ACC112 (cell line): Measurements from ENCODE around the gene CLSTN2.

ENCODE experiments used
- H2AFZ ChIP-seq: fragments of 200-600 bp; sonication (generic); one replicate; pipeline ENCODE4 v1.6.0; 2017; ENCODE audit warnings: antibody characterized with exemption, low read length; ENCODE audit not compliant: unreplicated experiment
- H3K27ac ChIP-seq: fragments of 200-600 bp; sonication (generic); 2 replicates; pipeline ENCODE4 v1.5.1; 2014; ENCODE audit warnings: low read depth, mild to moderate bottlenecking, antibody characterized with exemption, low read length, moderate library complexity
- H3K27me3 ChIP-seq: fragments of 200-600 bp; sonication (generic); 2 replicates; pipeline ENCODE4 v1.6.1; 2014; ENCODE audit warnings: mild to moderate bottlenecking, antibody characterized with exemption, low read length, moderate library complexity, mixed read lengths; ENCODE audit not compliant: insufficient read depth
- H3K36me3 ChIP-seq: fragments of 200-600 bp; sonication (generic); 2 replicates; pipeline ENCODE4 v1.6.1; 2016; ENCODE audit warnings: mild to moderate bottlenecking, antibody characterized with exemption, low read length, moderate library complexity, mixed read lengths; ENCODE audit not compliant: insufficient read depth
- H3K4me1 ChIP-seq: fragments of 200-600 bp; sonication (generic); one replicate; pipeline ENCODE4 v1.6.1; 2016; ENCODE audit warnings: low read length, mixed read lengths; ENCODE audit not compliant: insufficient read depth, unreplicated experiment, control insufficient read depth
- H3K4me3 ChIP-seq: fragments of 200-600 bp; sonication (generic); 2 replicates; pipeline ENCODE4 v1.5.1; 2014; ENCODE audit warnings: mild to moderate bottlenecking, low read depth, low read length
- H3K79me2 ChIP-seq: fragments of 200-600 bp; sonication (generic); one replicate; pipeline ENCODE4 v1.6.0; 2016; ENCODE audit warnings: low read length; ENCODE audit not compliant: control insufficient read depth, unreplicated experiment, insufficient read depth

Gene CLSTN2

GRCh38 chr3:140579260-140579659 is 644.3 kb downstream of the CLSTN2 start:
- no peaks in the 10 kb centered on the region for H3K4me1 ChIP-seq
- H3K27ac ChIP-seq = no peak overlapping the region
- no peaks in the 10 kb centered on the region for H3K27me3 ChIP-seq
- no peak overlapping the region for H2AFZ ChIP-seq
- H3K4me3 ChIP-seq = no peak overlapping the region
- H3K36me3 ChIP-seq = no peaks in the 10 kb centered on the region
- no peaks in the 10 kb centered on the region for H3K79me2 ChIP-seq

DNA sequence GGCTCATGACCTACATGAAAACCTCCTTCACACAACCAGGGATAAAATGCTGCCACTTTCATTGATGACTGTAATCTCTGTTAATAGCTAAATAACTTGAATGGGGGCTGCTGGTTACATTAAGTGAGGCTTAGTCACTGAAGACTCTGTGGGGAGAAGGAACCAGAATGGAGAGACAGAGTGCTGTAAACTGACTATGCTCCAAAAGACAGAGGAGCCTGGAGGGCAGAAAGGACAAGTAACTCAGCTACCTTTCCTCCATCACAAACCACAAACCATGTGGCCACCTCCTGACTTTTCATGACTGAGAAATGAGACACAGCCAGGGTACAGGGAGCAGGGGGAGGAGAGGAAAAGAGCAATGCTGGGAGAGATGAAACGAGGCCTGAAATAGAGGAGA is 645.8 kb downstream of the CLSTN2 start:
- H2AFZ ChIP-seq = no peak overlapping the region
- H3K4me1 ChIP-seq = no peaks in the 10 kb centered on the region
- H3K27me3 ChIP-seq = no peaks in the 10 kb centered on the region
- no peaks in the 10 kb centered on the region for H3K36me3 ChIP-seq
- H3K27ac ChIP-seq = no peak overlapping the region
- no peak overlapping the region for H3K4me3 ChIP-seq
- no peaks in the 10 kb centered on the region for H3K79me2 ChIP-seq

DNA sequence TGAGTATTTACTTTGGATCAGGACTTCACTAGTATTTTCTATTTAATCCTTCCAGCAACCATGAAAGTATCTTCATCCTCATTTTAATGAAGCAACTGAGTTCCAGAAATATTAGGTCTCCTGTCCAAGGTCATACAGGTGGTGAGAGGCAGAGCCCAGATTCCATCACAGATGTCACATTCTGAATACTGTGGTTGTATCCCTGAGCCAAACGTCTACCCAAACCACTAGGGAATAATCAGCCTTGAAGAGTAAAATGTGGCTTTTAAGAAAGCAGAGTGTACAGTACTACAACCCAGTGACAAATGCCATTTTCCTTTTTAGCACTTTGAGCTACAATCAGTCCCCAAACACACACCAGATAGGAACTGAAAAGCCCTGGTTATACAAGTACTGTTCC is 649.6 kb downstream of the CLSTN2 start:
- H3K27ac ChIP-seq = no peak overlapping the region
- no peaks in the 10 kb centered on the region for H3K36me3 ChIP-seq
- no peaks in the 10 kb centered on the region for H3K4me1 ChIP-seq
- H3K27me3 ChIP-seq = 0 out of 2 replicates have a peak, but pooled peaks cover 3% of the 10 kb centered on the region
- H3K79me2 ChIP-seq = no peaks in the 10 kb centered on the region
- no peak overlapping the region for H3K4me3 ChIP-seq
- no peak overlapping the region for H2AFZ ChIP-seq

DNA sequence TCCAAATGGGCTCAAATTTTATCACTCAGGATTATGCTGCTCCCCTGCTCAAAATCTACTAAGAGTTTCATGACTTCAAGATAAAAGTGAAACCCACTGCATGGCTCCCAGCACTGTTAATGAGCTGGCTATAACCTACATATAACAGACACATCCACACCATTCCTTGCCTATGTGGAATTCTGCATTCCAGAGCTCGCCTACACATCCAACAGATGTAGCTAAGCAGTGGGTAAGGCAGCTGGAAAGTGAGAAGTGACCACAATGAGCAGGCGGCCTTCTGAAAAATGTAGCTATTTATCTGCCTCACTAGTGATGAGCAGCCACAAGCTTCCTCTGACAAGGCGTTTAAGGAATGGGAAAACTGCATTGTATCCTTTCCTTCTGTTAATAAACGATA is 650.8 kb downstream of the CLSTN2 start:
- no peak overlapping the region for H3K27ac ChIP-seq
- no peak overlapping the region for H3K4me3 ChIP-seq
- H3K4me1 ChIP-seq = no peaks in the 10 kb centered on the region

DNA sequence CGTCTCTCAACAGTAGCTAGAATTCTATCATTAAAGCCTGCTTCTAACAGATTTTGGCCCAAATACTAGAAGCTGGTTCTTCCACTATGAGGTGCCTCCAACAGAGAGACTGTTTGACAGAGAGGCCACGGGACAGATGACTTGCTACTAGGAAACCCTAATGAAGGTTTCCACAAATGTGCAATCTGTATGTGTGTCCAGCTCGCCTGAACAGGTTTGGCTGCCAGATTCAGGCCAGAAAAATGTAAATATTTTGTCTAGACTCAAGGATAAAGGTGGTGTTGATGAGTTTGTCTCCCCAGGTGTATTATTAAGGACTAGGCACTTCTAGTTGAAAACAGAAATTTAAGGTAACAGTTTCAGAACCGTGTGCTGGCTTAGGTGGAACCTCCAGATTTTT is 651.3 kb downstream of the CLSTN2 start:
- H3K27me3 ChIP-seq = 0 out of 2 replicates have a peak, but pooled peaks cover 3% of the 10 kb centered on the region
- no peaks in the 10 kb centered on the region for H3K36me3 ChIP-seq
- H2AFZ ChIP-seq = no peak overlapping the region
- H3K79me2 ChIP-seq = no peaks in the 10 kb centered on the region
- H3K27ac ChIP-seq = no peak overlapping the region
- no peaks in the 10 kb centered on the region for H3K4me1 ChIP-seq
- H3K4me3 ChIP-seq = no peak overlapping the region

More for the DNA sequence above, 650.8 kb downstream of the CLSTN2 start:
- H3K36me3 ChIP-seq = no peaks in the 10 kb centered on the region
- H2AFZ ChIP-seq = no peak overlapping the region
- H3K27me3 ChIP-seq = 0 out of 2 replicates have a peak, but pooled peaks cover 3% of the 10 kb centered on the region
- no peaks in the 10 kb centered on the region for H3K79me2 ChIP-seq

GRCh38 chr3:140588558-140588957 is 653.6 kb downstream of the CLSTN2 start:
- Histone ChIP-seq H3K79me2 (no peaks in the 10 kb centered on the region), H3K27me3 (0 out of 2 replicates have a peak, but pooled peaks cover 3% of the 10 kb centered on the region), H3K4me1 (no peaks in the 10 kb centered on the region), H3K4me3 (no peak overlapping the region), H3K27ac (no peak overlapping the region), H3K36me3 (no peaks in the 10 kb centered on the region), H2AFZ (no peak overlapping the region)

- H3K27me3 ChIP-seq = 0 out of 2 replicates have a peak, but pooled peaks cover under 1% of the 10 kb centered on the region
- H3K27ac ChIP-seq = no peak overlapping the region
- no peaks in the 10 kb centered on the region for H3K36me3 ChIP-seq
- H3K79me2 ChIP-seq = no peaks in the 10 kb centered on the region
- H2AFZ ChIP-seq = no peak overlapping the region
- H3K4me1 ChIP-seq = no peaks in the 10 kb centered on the region
- H3K4me3 ChIP-seq = no peak overlapping the region
These were observed 658.8 kb downstream of the CLSTN2 start for GRCh38 chr3:140593766-140594165.

DNA sequence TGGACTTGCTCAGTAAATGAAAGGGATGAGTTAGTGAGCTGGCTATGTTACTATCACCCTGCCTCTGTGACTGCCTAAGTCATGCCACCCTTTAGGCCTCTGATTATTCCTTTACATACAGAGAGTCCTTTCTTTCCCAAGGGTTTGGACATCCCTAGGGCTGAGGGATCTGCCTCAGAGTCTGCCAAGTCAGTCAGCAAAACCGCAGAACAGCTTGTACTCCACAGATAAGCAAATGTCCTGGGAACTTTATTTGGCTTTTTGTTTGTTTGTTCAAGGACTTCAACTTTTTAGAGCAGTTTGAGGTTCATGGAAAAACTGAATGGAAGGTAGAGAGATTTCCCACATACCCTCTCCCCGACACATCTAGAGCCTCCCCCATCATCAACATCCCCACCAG is 660.3 kb downstream of the CLSTN2 start:
- no peaks in the 10 kb centered on the region for H3K4me1 ChIP-seq
- peak overlapping the region; percentile 45 for H3K27ac ChIP-seq
- no peak overlapping the region for H3K4me3 ChIP-seq
- H3K36me3 ChIP-seq = no peaks in the 10 kb centered on the region
- H3K27me3 ChIP-seq = no peaks in the 10 kb centered on the region
- no peak overlapping the region for H2AFZ ChIP-seq
- no peaks in the 10 kb centered on the region for H3K79me2 ChIP-seq

DNA sequence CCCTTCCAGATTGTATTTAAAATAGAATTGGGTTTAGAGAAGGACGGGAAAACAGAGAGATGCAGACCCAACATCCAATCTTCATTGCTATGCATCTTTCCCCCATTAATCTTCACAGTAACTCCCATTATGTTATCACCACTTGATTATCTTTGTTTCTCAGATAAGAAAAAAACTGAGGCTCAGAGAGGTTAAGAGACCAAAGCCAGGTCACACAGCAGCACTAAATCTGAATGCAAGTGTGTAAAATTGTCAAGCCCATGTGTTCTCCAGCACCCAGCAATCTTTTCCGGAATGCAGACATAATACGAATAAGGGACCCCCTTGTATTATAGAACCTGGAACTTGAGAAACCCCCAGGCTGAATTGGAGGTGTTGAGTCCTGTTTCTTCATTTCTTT is 662.4 kb downstream of the CLSTN2 start:
- H3K4me1 ChIP-seq = no peaks in the 10 kb centered on the region
- H3K4me3 ChIP-seq = no peak overlapping the region
- H3K79me2 ChIP-seq = no peaks in the 10 kb centered on the region
- H2AFZ ChIP-seq = no peak overlapping the region
- no peaks in the 10 kb centered on the region for H3K27me3 ChIP-seq
- no peak overlapping the region for H3K27ac ChIP-seq
- no peaks in the 10 kb centered on the region for H3K36me3 ChIP-seq

DNA sequence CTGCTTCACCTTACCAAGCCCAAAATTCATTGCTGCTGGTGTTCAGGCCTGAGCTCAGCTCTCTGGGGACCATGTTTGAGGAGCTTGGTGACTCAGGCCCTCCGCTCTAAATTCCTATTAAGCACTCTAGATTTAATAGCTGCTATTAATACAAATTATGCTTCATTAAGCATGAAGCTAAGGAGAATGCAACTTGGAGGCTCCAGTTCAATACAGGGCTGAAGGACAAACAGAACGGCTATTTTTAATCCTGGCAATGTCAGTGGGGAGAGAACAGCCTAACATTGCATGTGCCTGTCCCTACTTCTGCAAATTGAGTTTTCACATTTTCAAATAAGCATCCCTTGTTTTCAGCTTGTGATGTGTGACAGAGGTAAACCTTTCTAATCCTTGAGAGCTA is 662.8 kb downstream of the CLSTN2 start:
- no peak overlapping the region for H3K27ac ChIP-seq
- no peaks in the 10 kb centered on the region for H3K4me1 ChIP-seq
- no peaks in the 10 kb centered on the region for H3K27me3 ChIP-seq
- H2AFZ ChIP-seq = no peak overlapping the region
- no peaks in the 10 kb centered on the region for H3K79me2 ChIP-seq
- no peaks in the 10 kb centered on the region for H3K36me3 ChIP-seq
- H3K4me3 ChIP-seq = no peak overlapping the region

GRCh38 chr3:140599009-140599408 is 664.0 kb downstream of the CLSTN2 start:
- Histone ChIP-seq H3K36me3 (no peaks in the 10 kb centered on the region), H3K79me2 (no peaks in the 10 kb centered on the region), H3K4me1 (no peaks in the 10 kb centered on the region), H3K27me3 (no peaks in the 10 kb centered on the region), H3K4me3 (no peak overlapping the region), H2AFZ (no peak overlapping the region), H3K27ac (no peak overlapping the region)
